Measurements from ENCODE around the gene GNRH2.
A peak's percentile ranks its signal among the peaks of the same experiment; 100 is the strongest.
"Not testable (repeated sequence)": the region's sequence is repeated elsewhere in the genome, so short reads cannot be mapped to it uniquely, and the experiment has no call there.

Gene GNRH2

DNA sequence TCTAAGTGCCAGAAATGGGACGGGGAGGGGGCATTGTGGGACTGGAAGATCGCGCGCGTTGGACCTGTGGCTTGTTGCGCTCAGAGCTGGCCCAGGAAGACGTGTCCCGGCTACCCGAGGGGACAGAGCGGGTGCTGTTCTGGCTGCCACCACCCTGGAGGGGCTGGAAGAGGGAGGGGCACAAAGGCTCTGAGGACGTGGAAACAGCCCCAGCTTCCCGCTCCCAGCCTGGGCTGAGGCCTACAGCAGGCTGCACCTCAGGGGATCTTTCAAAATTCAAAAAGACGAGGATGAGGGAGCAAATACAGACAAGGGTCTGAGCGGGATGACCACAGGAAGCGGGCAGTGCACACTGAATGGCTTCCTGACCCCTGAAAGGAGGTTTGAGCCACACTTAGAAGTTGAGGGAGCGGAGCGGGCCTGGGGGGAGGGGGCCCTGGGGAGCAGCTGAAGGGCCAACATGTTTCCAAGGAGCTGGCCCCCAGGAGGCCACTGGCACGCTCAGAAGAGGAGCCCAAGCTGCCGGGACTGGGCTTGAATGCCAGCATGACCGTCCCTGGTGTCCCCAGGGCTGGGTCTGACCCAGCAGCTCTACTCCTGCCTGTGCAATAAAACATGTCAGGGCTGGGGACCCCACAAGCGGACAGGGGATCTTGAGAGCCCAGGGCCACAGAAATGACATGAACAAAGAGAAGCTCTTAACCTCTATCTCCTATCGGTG lies 29.3 kb downstream of the GNRH2 start:
- WGBS (ENCODE audit: extremely low coverage, insufficient coverage, low lambda C conversion rate) = no CpG with 5 or more reads among the region's 22 CpGs
- H3K4me3 ChIP-seq (ENCODE audit: low read length) = no peak overlapping the region

DNA sequence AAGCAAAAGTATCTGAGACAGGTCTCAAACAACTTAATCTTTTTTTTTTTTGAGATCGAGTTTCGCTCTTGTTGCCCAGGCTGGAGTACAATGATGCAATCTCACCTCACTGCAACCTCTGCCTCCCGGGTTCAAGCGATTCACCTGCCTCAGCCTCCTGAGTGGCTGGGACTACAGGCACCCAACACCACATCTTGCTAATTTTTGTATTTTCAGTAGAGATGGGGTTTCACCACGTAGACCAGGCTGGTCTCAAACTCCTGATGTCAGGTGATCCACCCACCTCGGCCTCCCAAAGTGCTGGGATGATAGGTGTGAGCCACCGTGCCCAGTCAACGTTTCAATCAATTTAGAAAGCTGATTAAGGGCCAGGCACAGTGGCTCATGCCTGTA lies 29.8 kb downstream of the GNRH2 start:
- not testable (repeated sequence) for DNase-seq
- WGBS (ENCODE audit: extremely low coverage, insufficient coverage, low lambda C conversion rate) = no CpG with 5 or more reads among the region's 8 CpGs

More for the DNA sequence above, 29.3 kb downstream of the GNRH2 start:
- no peaks in the 10 kb centered on the region for H3K79me2 ChIP-seq (ENCODE audit: control insufficient read depth, insufficient read depth, low read length)
- peaks cover 2% of the 10 kb centered on the region for H3K27me3 ChIP-seq (ENCODE audit: insufficient read depth, low read length, poor library complexity)
- no peak overlapping the region for H2BK5ac ChIP-seq (ENCODE audit: low read length)
- no peaks in the 10 kb centered on the region for H3K4me1 ChIP-seq (ENCODE audit: control insufficient read depth, low read depth, low read length)
- no peaks in the 10 kb centered on the region for H3K36me3 ChIP-seq (ENCODE audit: control insufficient read depth, insufficient read depth, low read length)
- no peak overlapping the region for H3K27ac ChIP-seq (ENCODE audit: low read depth, low read length)
- peak overlapping the region; percentile 42 for H3K56ac ChIP-seq (ENCODE audit: low read length)
- H3K4me2 ChIP-seq (ENCODE audit: low read length) = no peak overlapping the region
- no peak overlapping the region for H2AK5ac ChIP-seq (ENCODE audit: low read length)
- H2BK120ac ChIP-seq (ENCODE audit: low read depth, low read length) = no peak overlapping the region
- no peak overlapping the region for H3K4ac ChIP-seq (ENCODE audit: low read depth, low read length)
- H3K79me1 ChIP-seq (ENCODE audit: low read length) = no peaks in the 10 kb centered on the region
- H3K23ac ChIP-seq (ENCODE audit: low read length) = no peak overlapping the region
- DNase-seq = no peak
- H2BK15ac ChIP-seq (replicated peaks; ENCODE audit: low read depth) = no peak overlapping the region
- no peak overlapping the region for H3K9ac ChIP-seq (ENCODE audit: low read length)
- H4K5ac ChIP-seq (ENCODE audit: low read length) = no peak overlapping the region
- no peak overlapping the region for H4K8ac ChIP-seq (ENCODE audit: low read depth, low read length)
- no peak overlapping the region for H3K18ac ChIP-seq (ENCODE audit: low read length)

DNA sequence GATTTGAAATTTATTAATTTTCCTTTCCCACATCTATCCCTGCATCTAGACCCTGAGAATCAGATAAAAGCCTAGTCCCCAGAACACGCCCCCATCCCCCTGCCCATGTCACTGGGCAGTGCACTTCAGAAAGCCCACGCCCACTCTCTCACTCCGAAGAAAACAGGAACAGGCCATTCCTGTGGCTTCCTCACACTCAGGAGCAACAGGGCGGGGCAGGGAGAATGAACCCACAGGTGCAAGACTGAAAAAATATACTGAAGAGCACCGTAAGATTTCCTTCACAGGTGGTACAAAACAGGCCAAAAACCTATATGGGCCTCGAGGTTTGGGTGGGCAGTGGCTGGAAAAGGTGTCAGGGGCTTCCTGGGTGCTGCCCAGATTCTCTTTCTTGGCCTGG lies 31.4 kb downstream of the GNRH2 start:
- Histone ChIP-seq H3K27me3 (ENCODE audit: insufficient read depth, low read length, poor library complexity) (peaks cover 2% of the 10 kb centered on the region), H3K4ac (ENCODE audit: low read depth, low read length) (no peak overlapping the region), H3K18ac (ENCODE audit: low read length) (no peak overlapping the region), H2BK15ac (replicated peaks; ENCODE audit: low read depth) (no peak overlapping the region), H2AK5ac (ENCODE audit: low read length) (no peak overlapping the region), H3K23ac (ENCODE audit: low read length) (no peak overlapping the region), H3K56ac (ENCODE audit: low read length) (no peak overlapping the region), H4K5ac (ENCODE audit: low read length) (no peak overlapping the region), H3K27ac (ENCODE audit: low read depth, low read length) (no peak overlapping the region), H3K4me3 (ENCODE audit: low read length) (no peak overlapping the region), H3K79me2 (ENCODE audit: control insufficient read depth, insufficient read depth, low read length) (no peaks in the 10 kb centered on the region), H4K8ac (ENCODE audit: low read depth, low read length) (no peak overlapping the region), H3K79me1 (ENCODE audit: low read length) (no peaks in the 10 kb centered on the region), H3K36me3 (ENCODE audit: control insufficient read depth, insufficient read depth, low read length) (no peaks in the 10 kb centered on the region), H2BK5ac (ENCODE audit: low read length) (no peak overlapping the region), H3K9ac (ENCODE audit: low read length) (no peak overlapping the region), H2BK120ac (ENCODE audit: low read depth, low read length) (no peak overlapping the region), H3K4me1 (ENCODE audit: control insufficient read depth, low read depth, low read length) (no peaks in the 10 kb centered on the region), H3K4me2 (ENCODE audit: low read length) (no peak overlapping the region)
- no CpG with 5 or more reads among the region's 6 CpGs for WGBS (ENCODE audit: extremely low coverage, insufficient coverage, low lambda C conversion rate)
- DNase-seq = no peak

More for the DNA sequence above, 29.8 kb downstream of the GNRH2 start:
- H3K18ac ChIP-seq (ENCODE audit: low read length); H3K36me3 ChIP-seq (ENCODE audit: control insufficient read depth, insufficient read depth, low read length); H3K23ac ChIP-seq (ENCODE audit: low read length); H3K27ac ChIP-seq (ENCODE audit: low read depth, low read length); H3K56ac ChIP-seq (ENCODE audit: low read length); H3K4me3 ChIP-seq (ENCODE audit: low read length); H2AK5ac ChIP-seq (ENCODE audit: low read length); H4K8ac ChIP-seq (ENCODE audit: low read depth, low read length); H3K4ac ChIP-seq (ENCODE audit: low read depth, low read length); H3K79me1 ChIP-seq (ENCODE audit: low read length); H3K79me2 ChIP-seq (ENCODE audit: control insufficient read depth, insufficient read depth, low read length); H2BK15ac ChIP-seq (replicated peaks; ENCODE audit: low read depth); H3K4me1 ChIP-seq (ENCODE audit: control insufficient read depth, low read depth, low read length); H4K5ac ChIP-seq (ENCODE audit: low read length); H3K27me3 ChIP-seq (ENCODE audit: insufficient read depth, low read length, poor library complexity); H2BK5ac ChIP-seq (ENCODE audit: low read length); H2BK120ac ChIP-seq (ENCODE audit: low read depth, low read length); H3K9ac ChIP-seq (ENCODE audit: low read length); H3K4me2 ChIP-seq (ENCODE audit: low read length): not testable (repeated sequence)

DNA sequence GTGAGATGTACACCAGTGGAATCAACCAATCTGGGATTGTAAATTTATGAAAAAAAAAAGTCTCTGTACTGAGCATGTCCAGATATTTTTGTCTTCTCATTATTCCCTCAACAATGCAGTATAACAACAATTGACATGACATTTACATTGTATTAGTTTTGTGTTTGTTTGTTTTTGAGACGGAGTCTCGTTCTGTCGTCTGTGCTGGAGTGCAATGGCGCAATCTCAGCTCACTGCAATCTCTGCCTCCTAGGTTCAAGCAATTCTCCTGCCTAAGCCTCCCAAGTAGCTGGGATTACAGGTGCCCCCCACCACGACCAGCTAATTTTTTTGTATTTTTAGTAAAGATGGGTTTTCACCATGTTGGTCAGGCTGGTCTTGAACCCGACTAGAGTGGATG lies 31.9 kb downstream of the GNRH2 start:
- not testable (repeated sequence) for H3K79me1 ChIP-seq (ENCODE audit: low read length); H3K79me2 ChIP-seq (ENCODE audit: control insufficient read depth, insufficient read depth, low read length); H2AK5ac ChIP-seq (ENCODE audit: low read length); H3K4me3 ChIP-seq (ENCODE audit: low read length); H3K4ac ChIP-seq (ENCODE audit: low read depth, low read length); H4K5ac ChIP-seq (ENCODE audit: low read length); H2BK120ac ChIP-seq (ENCODE audit: low read depth, low read length); DNase-seq; H2BK5ac ChIP-seq (ENCODE audit: low read length); H3K27me3 ChIP-seq (ENCODE audit: insufficient read depth, low read length, poor library complexity); H3K9ac ChIP-seq (ENCODE audit: low read length); H3K4me1 ChIP-seq (ENCODE audit: control insufficient read depth, low read depth, low read length); H3K36me3 ChIP-seq (ENCODE audit: control insufficient read depth, insufficient read depth, low read length); H3K23ac ChIP-seq (ENCODE audit: low read length); H3K18ac ChIP-seq (ENCODE audit: low read length); H3K4me2 ChIP-seq (ENCODE audit: low read length); H4K8ac ChIP-seq (ENCODE audit: low read depth, low read length); H2BK15ac ChIP-seq (replicated peaks; ENCODE audit: low read depth); H3K27ac ChIP-seq (ENCODE audit: low read depth, low read length); H3K56ac ChIP-seq (ENCODE audit: low read length)
- WGBS (ENCODE audit: extremely low coverage, insufficient coverage, low lambda C conversion rate) = no CpG with 5 or more reads among the region's 6 CpGs

DNA sequence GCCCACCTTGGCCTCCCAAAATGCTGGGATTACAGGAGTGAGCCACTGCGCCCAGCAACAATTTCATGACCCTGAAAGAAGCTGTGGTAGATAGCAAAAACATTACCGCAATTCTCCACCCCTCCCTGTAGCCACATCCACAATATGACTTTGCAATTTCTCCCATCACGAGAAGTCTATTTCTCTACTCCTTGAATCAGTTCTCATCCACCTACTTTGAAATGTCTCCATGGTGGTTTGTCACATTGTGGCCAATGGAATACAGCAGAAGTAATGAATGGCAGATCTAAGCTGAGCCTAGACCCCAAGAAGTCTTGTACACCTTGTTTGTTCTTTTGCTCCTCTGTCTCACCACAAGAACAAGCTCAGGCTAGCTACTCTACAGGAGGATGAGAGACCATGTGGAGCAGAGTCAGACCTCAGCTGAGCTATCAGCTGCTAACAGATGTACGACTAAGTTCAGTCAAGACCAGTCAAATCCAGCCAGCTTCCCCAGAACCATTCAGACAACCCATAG lies 34.3 kb downstream of the GNRH2 start:
- Histone ChIP-seq H3K27ac (ENCODE audit: low read depth, low read length) (no peak overlapping the region), H4K8ac (ENCODE audit: low read depth, low read length) (no peak overlapping the region), H3K4me2 (ENCODE audit: low read length) (no peak overlapping the region), H3K23ac (ENCODE audit: low read length) (no peak overlapping the region), H4K5ac (ENCODE audit: low read length) (no peak overlapping the region), H3K79me2 (ENCODE audit: control insufficient read depth, insufficient read depth, low read length) (no peaks in the 10 kb centered on the region), H2BK120ac (ENCODE audit: low read depth, low read length) (no peak overlapping the region), H2BK5ac (ENCODE audit: low read length) (no peak overlapping the region), H3K79me1 (ENCODE audit: low read length) (no peaks in the 10 kb centered on the region), H3K56ac (ENCODE audit: low read length) (no peak overlapping the region), H3K4me3 (ENCODE audit: low read length) (no peak overlapping the region), H3K18ac (ENCODE audit: low read length) (no peak overlapping the region), H3K4ac (ENCODE audit: low read depth, low read length) (no peak overlapping the region), H2BK15ac (replicated peaks; ENCODE audit: low read depth) (no peak overlapping the region), H3K36me3 (ENCODE audit: control insufficient read depth, insufficient read depth, low read length) (no peaks in the 10 kb centered on the region), H3K4me1 (ENCODE audit: control insufficient read depth, low read depth, low read length) (no peaks in the 10 kb centered on the region), H3K9ac (ENCODE audit: low read length) (no peak overlapping the region), H2AK5ac (ENCODE audit: low read length) (no peak overlapping the region), H3K27me3 (ENCODE audit: insufficient read depth, low read length, poor library complexity) (peaks cover 11% of the 10 kb centered on the region)
- no CpG with 5 or more reads among the region's 4 CpGs for WGBS (ENCODE audit: extremely low coverage, insufficient coverage, low lambda C conversion rate)
- no peak for DNase-seq

DNA sequence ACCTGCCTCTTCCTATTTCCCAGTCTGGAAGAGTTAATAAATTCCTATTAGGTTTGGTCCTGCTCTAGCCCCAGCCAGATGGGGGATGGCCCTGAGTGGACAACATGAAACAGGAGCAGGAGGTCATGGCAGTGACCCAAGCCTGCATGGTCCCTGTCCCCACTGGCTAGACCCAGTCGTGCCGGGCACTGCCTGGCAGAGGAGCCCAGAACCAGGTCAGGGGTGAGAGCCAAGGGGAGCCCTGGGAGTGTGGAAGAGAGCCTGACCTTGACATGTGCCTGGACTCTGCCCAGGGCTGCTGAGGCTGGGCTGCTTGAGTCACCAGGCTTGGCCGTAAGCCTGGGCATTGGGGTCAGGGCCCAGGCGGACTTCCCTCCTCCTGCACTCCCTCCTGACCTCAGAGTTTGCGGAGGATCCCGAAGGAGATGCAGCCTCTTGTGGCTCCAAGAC lies 37.5 kb downstream of the GNRH2 start:
- no peak overlapping the region for H3K4ac ChIP-seq (ENCODE audit: low read depth, low read length)
- H3K27ac ChIP-seq (ENCODE audit: low read depth, low read length) = no peak overlapping the region
- no peak overlapping the region for H3K56ac ChIP-seq (ENCODE audit: low read length)
- H3K79me2 ChIP-seq (ENCODE audit: control insufficient read depth, insufficient read depth, low read length) = no peaks in the 10 kb centered on the region
- H3K79me1 ChIP-seq (ENCODE audit: low read length) = no peaks in the 10 kb centered on the region
- H3K27me3 ChIP-seq (ENCODE audit: insufficient read depth, low read length, poor library complexity) = peaks cover 18% of the 10 kb centered on the region
- no peak for DNase-seq
- WGBS (ENCODE audit: extremely low coverage, insufficient coverage, low lambda C conversion rate) = no CpG with 5 or more reads among the region's 6 CpGs
- H3K18ac ChIP-seq (ENCODE audit: low read length) = no peak overlapping the region
- no peak overlapping the region for H3K4me2 ChIP-seq (ENCODE audit: low read length)
- H4K5ac ChIP-seq (ENCODE audit: low read length) = no peak overlapping the region
- no peak overlapping the region for H3K9ac ChIP-seq (ENCODE audit: low read length)
- H2AK5ac ChIP-seq (ENCODE audit: low read length) = no peak overlapping the region
- no peaks in the 10 kb centered on the region for H3K36me3 ChIP-seq (ENCODE audit: control insufficient read depth, insufficient read depth, low read length)
- H2BK15ac ChIP-seq (replicated peaks; ENCODE audit: low read depth) = no peak overlapping the region
- no peak overlapping the region for H3K4me3 ChIP-seq (ENCODE audit: low read length)
- no peak overlapping the region for H4K8ac ChIP-seq (ENCODE audit: low read depth, low read length)
- no peak overlapping the region for H3K23ac ChIP-seq (ENCODE audit: low read length)
- no peak overlapping the region for H2BK120ac ChIP-seq (ENCODE audit: low read depth, low read length)
- H3K4me1 ChIP-seq (ENCODE audit: control insufficient read depth, low read depth, low read length) = no peaks in the 10 kb centered on the region
- H2BK5ac ChIP-seq (ENCODE audit: low read length) = no peak overlapping the region
